GM12872 (cell line): ENCODE measurements around the gene USP36.

Experiments used
- TF ChIP-seq, protein P1 (sequence below): IDR thresholded peaks from 3 replicates; pipeline ENCODE4 v1.5.1; 2011; ENCODE audit warnings: low read depth, mild to moderate bottlenecking, low read length, moderate library complexity; ENCODE audit not compliant: insufficient read depth

Gene USP36

DNA sequence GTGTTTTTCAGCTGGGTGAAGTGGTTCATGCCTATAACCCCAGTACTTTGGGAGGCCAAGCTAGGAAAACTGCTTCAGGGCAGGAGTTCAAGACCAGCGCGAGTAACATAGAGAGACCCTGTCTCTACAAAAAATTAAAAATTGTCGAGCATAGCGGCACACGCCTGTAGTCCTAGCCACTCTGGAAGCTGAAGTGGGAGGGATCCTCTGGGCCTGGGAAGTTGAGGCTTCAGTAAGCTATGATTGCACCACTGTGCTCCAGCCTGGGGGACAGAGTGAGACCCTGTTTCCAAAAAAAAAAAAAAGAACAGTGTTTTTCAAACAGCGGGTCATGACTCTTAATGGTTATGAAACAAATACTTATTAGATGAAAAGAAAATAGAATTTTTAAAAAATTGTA is 56.3 kb downstream of the USP36 start:
- TF ChIP-seq, protein P1, sequence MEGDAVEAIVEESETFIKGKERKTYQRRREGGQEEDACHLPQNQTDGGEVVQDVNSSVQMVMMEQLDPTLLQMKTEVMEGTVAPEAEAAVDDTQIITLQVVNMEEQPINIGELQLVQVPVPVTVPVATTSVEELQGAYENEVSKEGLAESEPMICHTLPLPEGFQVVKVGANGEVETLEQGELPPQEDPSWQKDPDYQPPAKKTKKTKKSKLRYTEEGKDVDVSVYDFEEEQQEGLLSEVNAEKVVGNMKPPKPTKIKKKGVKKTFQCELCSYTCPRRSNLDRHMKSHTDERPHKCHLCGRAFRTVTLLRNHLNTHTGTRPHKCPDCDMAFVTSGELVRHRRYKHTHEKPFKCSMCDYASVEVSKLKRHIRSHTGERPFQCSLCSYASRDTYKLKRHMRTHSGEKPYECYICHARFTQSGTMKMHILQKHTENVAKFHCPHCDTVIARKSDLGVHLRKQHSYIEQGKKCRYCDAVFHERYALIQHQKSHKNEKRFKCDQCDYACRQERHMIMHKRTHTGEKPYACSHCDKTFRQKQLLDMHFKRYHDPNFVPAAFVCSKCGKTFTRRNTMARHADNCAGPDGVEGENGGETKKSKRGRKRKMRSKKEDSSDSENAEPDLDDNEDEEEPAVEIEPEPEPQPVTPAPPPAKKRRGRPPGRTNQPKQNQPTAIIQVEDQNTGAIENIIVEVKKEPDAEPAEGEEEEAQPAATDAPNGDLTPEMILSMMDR: no peak

DNA sequence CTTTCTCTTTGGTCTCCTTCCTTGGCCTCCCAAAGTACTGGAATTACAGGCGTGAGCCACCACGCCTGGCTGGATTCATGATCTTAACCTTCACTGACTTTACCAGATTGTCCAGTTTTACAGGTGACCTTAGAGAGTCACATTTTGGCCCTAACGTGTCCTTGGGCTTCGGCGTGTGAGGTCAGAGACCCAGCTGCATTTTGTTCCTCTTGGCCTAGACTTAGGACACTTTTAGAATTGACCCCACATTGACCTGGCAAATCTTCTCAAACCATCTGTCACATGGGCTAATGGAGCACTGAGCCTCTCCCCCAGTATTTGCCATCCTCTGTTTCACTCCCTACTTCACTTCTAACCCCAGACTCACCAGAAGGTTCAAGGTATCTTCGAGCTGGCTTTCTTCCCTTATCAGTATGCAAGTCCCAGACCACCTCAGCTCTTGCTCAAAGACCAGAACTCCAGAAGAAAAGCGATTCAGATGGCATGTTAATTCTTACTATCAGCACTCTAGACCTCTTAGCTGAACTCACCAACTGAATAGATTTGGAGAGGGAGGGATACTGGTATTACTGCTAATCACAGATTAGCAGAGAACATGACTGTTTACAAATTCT is 56.8 kb downstream of the USP36 start:
- TF ChIP-seq, protein P1: no peak

DNA sequence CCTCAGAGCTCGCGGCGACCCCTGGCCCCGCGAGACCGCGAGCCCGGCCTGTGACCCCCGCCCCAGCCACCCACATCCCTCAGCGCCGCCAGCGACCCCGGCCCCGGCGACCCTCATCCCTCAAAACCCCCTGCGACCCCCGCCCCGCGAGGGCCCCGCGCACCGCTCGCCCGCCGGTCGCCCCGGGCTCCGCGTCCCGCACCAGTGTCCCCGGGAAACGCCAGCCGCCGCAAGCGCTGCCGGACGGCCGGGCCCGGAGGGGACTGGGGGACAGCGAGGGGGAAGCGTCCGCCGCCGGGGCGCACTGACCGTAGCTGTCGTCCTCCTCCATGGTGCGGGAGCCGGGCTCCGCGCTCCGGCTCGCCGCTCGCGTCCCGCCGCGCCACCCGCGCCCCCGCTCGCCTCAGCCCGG is 58.7 kb downstream of the USP36 start, which contains the start of gene CYTH1:
Gene CYTH1 (minus strand): TSS at position 381 of the 412 bp plus-strand sequence. CDS start 50 bp downstream, at position 331.
- TF ChIP-seq, protein P1: no peak

DNA sequence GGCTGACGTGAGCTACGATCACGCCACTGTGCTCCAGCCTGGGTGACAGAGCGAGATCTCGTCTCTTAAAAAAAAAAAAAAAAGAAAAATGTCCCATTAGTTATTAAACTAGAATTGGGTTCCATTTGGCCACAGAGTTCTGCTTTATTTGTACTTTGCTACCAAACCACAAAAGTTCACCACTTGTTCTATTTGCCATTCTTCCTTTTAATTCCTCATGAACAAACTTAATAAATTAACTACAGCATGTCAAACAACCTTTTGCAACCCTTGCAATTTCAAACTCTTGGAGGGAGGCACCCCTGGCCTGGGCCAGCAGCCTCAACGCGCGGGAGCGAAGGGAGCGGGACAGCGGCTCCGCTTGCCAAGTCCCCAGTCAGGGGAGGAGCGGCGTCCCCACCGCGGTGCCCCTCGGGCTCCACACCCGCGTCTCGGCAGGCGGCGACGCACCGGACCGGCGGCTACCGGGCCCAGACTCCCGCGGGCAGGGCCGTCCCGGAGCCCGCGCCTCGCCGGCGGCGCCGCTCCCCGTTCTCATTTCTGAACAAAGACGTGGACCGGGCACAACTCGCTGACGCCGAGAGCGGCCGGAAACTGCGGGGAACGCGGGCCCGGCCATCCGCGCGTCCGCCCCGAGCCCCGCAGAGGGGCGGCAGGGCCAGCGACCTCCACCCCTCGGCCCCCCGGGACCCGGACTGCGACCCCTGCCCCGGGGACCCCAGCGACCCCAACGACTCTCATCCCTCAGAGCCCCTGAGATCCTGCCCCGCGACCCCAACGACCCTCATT is 59.3 kb downstream of the USP36 start:
- TF ChIP-seq, protein P1: no peak

DNA sequence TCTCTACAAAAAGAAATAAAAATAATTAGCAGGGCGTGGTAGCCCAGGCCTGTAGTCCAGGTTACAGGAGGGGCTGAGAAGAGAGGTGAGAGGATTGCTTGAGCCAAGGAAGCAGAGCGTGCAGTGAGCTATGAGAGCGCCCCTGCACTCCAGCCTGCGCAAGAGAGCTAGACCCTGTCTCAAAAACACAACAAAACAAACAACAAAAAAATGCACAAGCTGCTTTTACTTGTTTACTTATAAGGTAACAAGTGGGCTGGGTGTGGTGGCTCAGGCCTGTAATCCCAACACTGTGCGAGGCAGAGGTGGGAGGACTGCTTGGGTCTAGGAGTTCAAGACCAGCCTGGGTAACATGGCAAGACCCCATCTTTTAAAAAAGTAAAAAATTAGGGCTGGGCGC is 60.3 kb downstream of the USP36 start:
- TF ChIP-seq, protein P1: no peak

DNA sequence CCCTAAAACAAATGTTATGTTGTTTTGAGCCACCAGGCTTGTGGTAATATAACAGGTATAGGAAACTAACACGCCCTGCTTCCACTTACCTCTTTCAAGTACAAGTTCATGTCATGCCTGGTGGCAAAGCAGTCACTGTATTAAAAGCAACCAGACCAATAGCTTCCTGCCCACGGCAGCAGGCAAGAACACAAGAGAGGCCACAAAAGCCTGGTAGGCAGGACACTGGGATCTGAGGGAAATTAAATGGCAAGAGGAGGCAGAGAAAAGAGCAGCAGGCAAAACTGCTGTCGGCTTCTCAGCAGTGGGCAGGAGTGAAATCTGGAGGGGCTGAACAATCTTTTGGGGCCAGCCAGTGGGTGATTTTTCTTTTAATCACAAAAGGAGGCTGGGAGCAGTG is 60.8 kb downstream of the USP36 start:
- TF ChIP-seq, protein P1: 0 out of 3 replicates have a peak, but pooled peaks have one; percentile 6

DNA sequence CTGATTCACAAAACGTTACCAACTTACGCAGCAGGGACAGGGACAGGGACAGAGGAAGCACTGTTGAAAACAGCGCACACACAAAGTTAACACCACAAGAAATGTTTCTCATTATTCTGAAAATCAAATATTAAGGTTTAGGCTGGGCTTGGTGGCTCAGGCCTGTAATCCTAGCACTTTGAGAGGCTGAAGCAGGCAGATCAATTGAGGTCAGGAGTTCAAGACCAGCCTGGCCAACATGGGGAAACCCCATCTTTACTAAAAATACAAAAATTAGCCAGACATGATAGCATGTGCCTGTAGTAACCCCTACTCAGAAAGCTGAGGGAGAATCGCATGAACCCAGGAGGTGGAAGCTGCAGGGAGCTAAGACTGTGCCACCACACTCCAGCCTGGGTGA is 62.7 kb downstream of the USP36 start:
- TF ChIP-seq, protein P1: no peak
